GM13976 (cell line): ENCODE data around the gene SLC9A1.
A peak's percentile ranks its signal among the peaks of the same experiment; 100 is the strongest.
"Not testable (repeated sequence)": the region's sequence is repeated elsewhere in the genome, so short reads cannot be mapped to it uniquely, and the experiment has no call there.

Source experiments
- DNase-seq: peaks from one replicate; pipeline ENCODE4 v3.0.0; 2012; ENCODE audit warnings: low spot score
- CTCF ChIP-seq: IDR thresholded peaks from 2 replicates; pipeline ENCODE4 v1.5.1; 2012; ENCODE audit warnings: borderline replicate concordance, mild to moderate bottlenecking; ENCODE audit not compliant: insufficient read depth; ENCODE audit errors: extremely low read depth, missing control alignments, control extremely low read depth
- in situ Hi-C: fragments of 300-500 bp; cut with MboI; formaldehyde crosslinking; loops from one replicate; pipeline ENCODE4 v1.12.0; 2022; ENCODE audit warnings: low sequenced_read_pairs, mixed read lengths, inconsistent platforms; ENCODE audit not compliant: unreplicated experiment

The SLC9A1 gene

GRCh38 chr1:27154991-27155781, at the start of gene SLC9A1:
Gene SLC9A1, minus strand, starts transcription at chr1:27155125. Its CDS starts 791 bp downstream, at chr1:27154334.
- TF ChIP-seq CTCF: peak; percentile 76
- in situ Hi-C loops: no loop called here
- peak; percentile 94 for DNase-seq

GRCh38 chr1:27203946-27204345, 49.0 kb upstream of the SLC9A1 start:
- no peak for DNase-seq
- in situ Hi-C loops: no loop called here
- TF ChIP-seq CTCF: no peak

GRCh38 chr1:27201295-27201694, 46.4 kb upstream of the SLC9A1 start:
- DNase-seq: no peak
- no peak for TF ChIP-seq CTCF
- in situ Hi-C loops: no loop called here

GRCh38 chr1:27193194-27193593, 38.3 kb upstream of the SLC9A1 start:
- no peak for DNase-seq
- in situ Hi-C loops: loop anchor here (10.0 to 25.0 kb wide), 2 partner anchors 88 to 94 kb away; no protein-coding TSS in a partner anchor
- no peak for TF ChIP-seq CTCF

GRCh38 chr1:27192039-27192529, 37.2 kb upstream of the SLC9A1 start:
- no peak for TF ChIP-seq CTCF
- in situ Hi-C loops: loop anchor here (10.0 to 25.0 kb wide), 2 partner anchors 87 to 95 kb away; no protein-coding TSS in a partner anchor
- DNase-seq: no peak

- in situ Hi-C loops: loop anchor here (25.0 kb wide), 1 partner anchor 103 kb away; no protein-coding TSS in a partner anchor
These were observed 29.7 kb upstream of the SLC9A1 start for GRCh38 chr1:27184665-27185064.

GRCh38 chr1:27179979-27180378, 25.1 kb upstream of the SLC9A1 start:
- no peak for DNase-seq
- no peak for TF ChIP-seq CTCF
- in situ Hi-C loops: loop anchor here (25.0 kb wide), 1 partner anchor 107 kb away; no protein-coding TSS in a partner anchor

More at GRCh38 chr1:27184665-27185064, 29.7 kb upstream of the SLC9A1 start:
- DNase-seq: not testable (repeated sequence)
